PC-9 (cell line): Measurements from ENCODE around the gene ANKDD1B. TPM values are rescaled to one million over a fixed set of nuclear protein-coding genes. Genes with fewer than 3 reads are reported as not detected.
A peak's percentile ranks its signal among the peaks of the same experiment; 100 is the strongest.

Experiments
- BruUV-seq: library from RNA; stranded (reverse); fragments of 400-500 nt; replicated peaks from 2 replicates; lab custom pipeline; 2021; lab: Mats Ljungman, UMichigan
- CTCF ChIA-PET: fragments of 300-600 bp; sonication (Branson Sonifier 250); formaldehyde crosslinking; loops from one replicate; lab custom pipeline; 2022; ENCODE audit warnings: antibody characterized with exemption; lab: Charles Lee
- POLR2A ChIA-PET: fragments of 300-600 bp; sonication (Branson Sonifier 250); formaldehyde crosslinking; loops from one replicate; lab custom pipeline; 2022; ENCODE audit warnings: antibody characterized with exemption; ENCODE audit not compliant: unreplicated experiment; lab: Charles Lee
- DNase-seq, 2 experiments: peaks; one replicate each; pipeline versions ENCODE4 v3.0.0 to v3.0.0-alpha.2; 2015 to 2022; ENCODE audit warnings: mixed read lengths in 1 of 2
- H2AFZ ChIP-seq: fragments of 200-600 bp; sonication (generic); 2 replicates; pipeline ENCODE4 v1.8.1; 2017; ENCODE audit warnings: antibody characterized with exemption
- H3F3A ChIP-seq: fragments of 200-600 bp; sonication (generic); 2 replicates; pipeline ENCODE4 v1.8.1; 2017; ENCODE audit warnings: antibody characterized with exemption, mild to moderate bottlenecking, low read depth; ENCODE audit not compliant: insufficient read depth
- H3K27ac ChIP-seq: fragments of 200-600 bp; sonication (generic); 2 replicates; pipeline ENCODE4 v1.6.1; 2016; ENCODE audit warnings: mixed run types
- H3K27me3 ChIP-seq: fragments of 200-600 bp; sonication (generic); 2 replicates; pipeline ENCODE4 v1.6.1; 2016; ENCODE audit warnings: low read depth, mixed run types; ENCODE audit not compliant: insufficient read depth
- H3K36me3 ChIP-seq: fragments of 200-600 bp; sonication (generic); 2 replicates; pipeline ENCODE4 v1.6.1; 2016; ENCODE audit warnings: low read depth, mixed run types
- H3K4me1 ChIP-seq: fragments of 200-600 bp; sonication (generic); replicated peaks from 2 replicates; pipeline ENCODE4 v1.6.1; 2016; ENCODE audit warnings: mixed run types; ENCODE audit not compliant: insufficient read depth
- H3K4me2 ChIP-seq: fragments of 200-600 bp; sonication (generic); 2 replicates; pipeline ENCODE4 v1.6.1; 2017; ENCODE audit warnings: mixed run types
- H3K4me3 ChIP-seq: fragments of 200-600 bp; sonication (generic); 2 replicates; pipeline ENCODE4 v1.6.1; 2016; ENCODE audit warnings: mixed run types
- H3K79me2 ChIP-seq: fragments of 200-600 bp; sonication (generic); 2 replicates; pipeline ENCODE4 v1.6.1; 2017; ENCODE audit warnings: low read depth, mixed run types
- H3K9me2 ChIP-seq: fragments of 200-600 bp; sonication (generic); 2 replicates; pipeline ENCODE4 v1.8.1; 2017; ENCODE audit warnings: mild to moderate bottlenecking; ENCODE audit not compliant: insufficient read depth
- H3K9me3 ChIP-seq: fragments of 200-600 bp; sonication (generic); 2 replicates; pipeline ENCODE4 v1.8.1; 2016; ENCODE audit warnings: low read depth; ENCODE audit not compliant: insufficient read depth
- H4K20me1 ChIP-seq: fragments of 200-600 bp; sonication (generic); 2 replicates; pipeline ENCODE4 v1.8.1; 2017; ENCODE audit not compliant: insufficient read depth
- EZH2 ChIP-seq: fragments of 200-600 bp; sonication (generic); IDR thresholded peaks from 2 replicates; pipeline ENCODE4 v1.8.0; 2017; ENCODE audit warnings: antibody characterized with exemption, low read depth
- intact Hi-C: fragments of 100-400 bp; cut with micrococcal nuclease; formaldehyde crosslinking; loops from one replicate; pipeline ENCODE4 v1.10.0; 2022; ENCODE audit not compliant: unreplicated experiment
- total RNA-seq: library from RNA; stranded (reverse); gene quantifications from 2 replicates; pipeline ENCODE4 v1.2.3, GENCODE V29; 2021
- TF ChIP-seq, protein P1 (sequence below): fragments of 200-600 bp; sonication (generic); conservative IDR thresholded peaks from 2 replicates; pipeline ENCODE4 v1.6.1; 2017; ENCODE audit warnings: mixed run types, antibody characterized with exemption, mild to moderate bottlenecking, moderate library complexity

ANKDD1B gene
- total RNA-seq, 1 experiment from 2014 or later = 0.31 TPM

DNA sequence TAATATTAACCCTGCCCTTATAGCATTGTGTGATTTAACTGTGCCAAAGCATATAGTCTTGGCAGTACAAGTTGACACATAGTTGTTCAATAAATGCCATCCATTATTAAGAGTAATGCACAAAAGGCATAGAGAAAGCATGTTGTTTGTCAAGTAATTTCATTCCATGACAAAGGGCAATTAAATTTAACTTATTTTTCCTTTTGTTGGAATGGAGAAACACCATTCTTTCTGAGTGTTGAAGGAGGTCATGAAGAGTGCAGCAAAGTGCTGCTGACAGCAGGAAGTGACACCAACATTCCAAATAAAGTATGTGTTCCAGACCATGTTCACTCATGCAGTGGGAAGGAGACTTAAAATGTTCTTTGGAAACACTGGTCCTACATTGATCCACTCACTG is 29.1 kb downstream of the ANKDD1B start:
- H3K9me2 ChIP-seq = no peaks in the 10 kb centered on the region
- intact Hi-C loops = no loop called here
- no peak overlapping the region for H3K4me3 ChIP-seq
- peak overlapping the region; percentile 15; the same call in 1 of the 2 replicates for H3K4me2 ChIP-seq
- H4K20me1 ChIP-seq = no peaks in the 10 kb centered on the region
- TF ChIP-seq EZH2 = no peak
- TF ChIP-seq, protein P1, sequence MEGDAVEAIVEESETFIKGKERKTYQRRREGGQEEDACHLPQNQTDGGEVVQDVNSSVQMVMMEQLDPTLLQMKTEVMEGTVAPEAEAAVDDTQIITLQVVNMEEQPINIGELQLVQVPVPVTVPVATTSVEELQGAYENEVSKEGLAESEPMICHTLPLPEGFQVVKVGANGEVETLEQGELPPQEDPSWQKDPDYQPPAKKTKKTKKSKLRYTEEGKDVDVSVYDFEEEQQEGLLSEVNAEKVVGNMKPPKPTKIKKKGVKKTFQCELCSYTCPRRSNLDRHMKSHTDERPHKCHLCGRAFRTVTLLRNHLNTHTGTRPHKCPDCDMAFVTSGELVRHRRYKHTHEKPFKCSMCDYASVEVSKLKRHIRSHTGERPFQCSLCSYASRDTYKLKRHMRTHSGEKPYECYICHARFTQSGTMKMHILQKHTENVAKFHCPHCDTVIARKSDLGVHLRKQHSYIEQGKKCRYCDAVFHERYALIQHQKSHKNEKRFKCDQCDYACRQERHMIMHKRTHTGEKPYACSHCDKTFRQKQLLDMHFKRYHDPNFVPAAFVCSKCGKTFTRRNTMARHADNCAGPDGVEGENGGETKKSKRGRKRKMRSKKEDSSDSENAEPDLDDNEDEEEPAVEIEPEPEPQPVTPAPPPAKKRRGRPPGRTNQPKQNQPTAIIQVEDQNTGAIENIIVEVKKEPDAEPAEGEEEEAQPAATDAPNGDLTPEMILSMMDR = no peak
- POLR2A ChIA-PET = no interaction called here
- no peaks in the 10 kb centered on the region for H3K36me3 ChIP-seq
- H3K9me3 ChIP-seq = no peaks in the 10 kb centered on the region
- H3F3A ChIP-seq = peaks cover 7% of the 10 kb centered on the region; the same call in 1 of the 2 replicates
- H3K79me2 ChIP-seq = no peaks in the 10 kb centered on the region
- DNase-seq = peak in 1 of 2 experiments; percentile 85
- H3K27me3 ChIP-seq = no peaks in the 10 kb centered on the region
- peaks cover 20% of the 10 kb centered on the region for H3K4me1 ChIP-seq
- H3K27ac ChIP-seq = peak overlapping the region; percentile 60
- H2AFZ ChIP-seq = no peak overlapping the region
- CTCF ChIA-PET = no interaction called here
- no TSS peak for BruUV-seq

DNA sequence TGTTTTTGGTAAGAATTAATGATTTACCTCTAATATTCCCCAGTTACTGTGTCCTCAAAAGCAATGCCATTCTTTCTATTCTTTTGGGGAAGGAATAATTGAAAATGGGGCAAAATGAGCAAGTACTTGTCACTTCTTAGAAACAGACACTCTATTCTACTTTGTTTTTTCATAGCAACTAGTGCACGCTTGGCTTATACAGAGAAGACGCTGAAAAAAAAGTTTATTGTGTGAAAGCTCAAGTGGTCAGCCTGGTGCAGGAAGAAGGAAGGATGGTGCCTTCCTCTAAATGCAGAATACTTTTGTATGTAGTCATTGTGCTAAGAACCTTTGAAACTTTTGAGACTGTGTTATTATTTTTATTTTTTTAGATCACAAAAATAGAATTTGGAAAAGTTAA is 29.6 kb downstream of the ANKDD1B start:
- no peaks in the 10 kb centered on the region for H3K79me2 ChIP-seq
- POLR2A ChIA-PET = no interaction called here
- no TSS peak for BruUV-seq
- H3K4me2 ChIP-seq = no peak overlapping the region
- H3K9me2 ChIP-seq = no peaks in the 10 kb centered on the region
- H3K4me3 ChIP-seq = no peak overlapping the region
- no peak for DNase-seq
- no peak overlapping the region for H2AFZ ChIP-seq
- intact Hi-C loops = no loop called here
- no peaks in the 10 kb centered on the region for H3K36me3 ChIP-seq
- peaks cover 20% of the 10 kb centered on the region for H3K4me1 ChIP-seq
- TF ChIP-seq, protein P1 = no peak
- no peak for TF ChIP-seq EZH2
- H3K9me3 ChIP-seq = no peaks in the 10 kb centered on the region
- no peaks in the 10 kb centered on the region for H3K27me3 ChIP-seq
- H3K27ac ChIP-seq = 0 out of 2 replicates have a peak overlapping the region, but pooled peaks have one; percentile 60
- CTCF ChIA-PET = no interaction called here
- H4K20me1 ChIP-seq = no peaks in the 10 kb centered on the region
- peaks cover 7% of the 10 kb centered on the region; the same call in 1 of the 2 replicates for H3F3A ChIP-seq

DNA sequence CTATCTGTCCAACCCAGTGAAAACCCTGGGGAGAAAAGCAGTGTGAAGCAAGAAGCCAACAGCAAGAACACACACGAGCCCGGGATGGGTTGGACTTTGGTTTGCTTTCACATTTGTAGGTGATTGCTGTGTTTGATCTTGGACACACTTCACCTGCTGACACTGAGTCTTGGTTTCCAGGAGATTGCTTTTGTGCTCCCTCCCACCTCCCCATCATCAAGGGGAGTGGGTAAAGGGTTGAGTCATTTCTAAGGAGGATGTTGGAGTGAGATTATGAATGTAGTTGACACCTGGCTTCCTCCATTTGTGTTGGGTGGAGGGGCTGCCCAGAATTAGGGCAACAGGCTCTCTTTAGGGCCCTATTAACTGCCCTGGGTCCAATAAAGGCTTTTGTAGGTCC is 37.5 kb downstream of the ANKDD1B start:
- no peaks in the 10 kb centered on the region for H4K20me1 ChIP-seq
- H3F3A ChIP-seq = no peaks in the 10 kb centered on the region
- ChIA-PET CTCF (no interaction called here), POLR2A (no interaction called here)
- no peak overlapping the region for H3K4me2 ChIP-seq
- H3K27ac ChIP-seq = no peak overlapping the region
- TF ChIP-seq EZH2 = no peak
- TF ChIP-seq, protein P1 = no peak
- H2AFZ ChIP-seq = no peak overlapping the region
- no peaks in the 10 kb centered on the region for H3K9me2 ChIP-seq
- no peaks in the 10 kb centered on the region for H3K4me1 ChIP-seq
- DNase-seq = no peak
- no peaks in the 10 kb centered on the region for H3K79me2 ChIP-seq
- no peaks in the 10 kb centered on the region for H3K9me3 ChIP-seq
- intact Hi-C loops = no loop called here
- H3K4me3 ChIP-seq = no peak overlapping the region
- no peaks in the 10 kb centered on the region for H3K27me3 ChIP-seq
- BruUV-seq = no TSS peak
- H3K36me3 ChIP-seq = no peaks in the 10 kb centered on the region
